GM10266 (cell line): ENCODE results near the gene ADAMTS10.

Source experiments
- DNase-seq: peaks from one replicate; pipeline ENCODE4 v3.0.0; 2012; ENCODE audit errors: extremely low spot score
- CTCF ChIP-seq: IDR thresholded peaks from 2 replicates; pipeline ENCODE4 v1.5.1; 2012; ENCODE audit warnings: mild to moderate bottlenecking, low read depth; ENCODE audit not compliant: control insufficient read depth, insufficient read depth; ENCODE audit errors: missing control alignments

Gene ADAMTS10

GRCh38 chr19:8614455-8614854, 3.9 kb upstream of the ADAMTS10 start:
- DNase-seq = no peak
- no peak for TF ChIP-seq CTCF

- no peak for TF ChIP-seq CTCF
- no peak for DNase-seq
Observed at GRCh38 chr19:8612807-8613171, 2.3 kb upstream of the ADAMTS10 start.

- no peak for TF ChIP-seq CTCF
- DNase-seq = peak; percentile 60
Observed at GRCh38 chr19:8611877-8612806, 1.6 kb upstream of the ADAMTS10 start.

- no peak for TF ChIP-seq CTCF
Observed at GRCh38 chr19:8611391-8611876, 919 bp upstream of the ADAMTS10 start.

GRCh38 chr19:8610936-8611300, 403 bp upstream of the ADAMTS10 start:
- no peak for DNase-seq
- no peak for TF ChIP-seq CTCF

More at GRCh38 chr19:8611391-8611876, 919 bp upstream of the ADAMTS10 start:
- no peak for DNase-seq

GRCh38 chr19:8609279-8610040, 1.1 kb downstream of the ADAMTS10 start:
- no peak for TF ChIP-seq CTCF
- DNase-seq = peak; percentile 47

- no peak for TF ChIP-seq CTCF
- no peak for DNase-seq
Observed at GRCh38 chr19:8608941-8609278, 1.6 kb downstream of the ADAMTS10 start.
